Activated naive CD4-positive, alpha-beta T cell treated with Interleukin-2 at 50 U/mL for 16 hours (primary cell): ENCODE results near the gene SLC2A1.

ENCODE experiments used
- DNase-seq: peaks from one replicate; pipeline ENCODE4 v3.0.0-alpha.2; 2020

The SLC2A1 gene

GRCh38 chr1:42957880-42958487 lies 684 bp downstream of the SLC2A1 start:
- peak; percentile 74 for DNase-seq

DNA sequence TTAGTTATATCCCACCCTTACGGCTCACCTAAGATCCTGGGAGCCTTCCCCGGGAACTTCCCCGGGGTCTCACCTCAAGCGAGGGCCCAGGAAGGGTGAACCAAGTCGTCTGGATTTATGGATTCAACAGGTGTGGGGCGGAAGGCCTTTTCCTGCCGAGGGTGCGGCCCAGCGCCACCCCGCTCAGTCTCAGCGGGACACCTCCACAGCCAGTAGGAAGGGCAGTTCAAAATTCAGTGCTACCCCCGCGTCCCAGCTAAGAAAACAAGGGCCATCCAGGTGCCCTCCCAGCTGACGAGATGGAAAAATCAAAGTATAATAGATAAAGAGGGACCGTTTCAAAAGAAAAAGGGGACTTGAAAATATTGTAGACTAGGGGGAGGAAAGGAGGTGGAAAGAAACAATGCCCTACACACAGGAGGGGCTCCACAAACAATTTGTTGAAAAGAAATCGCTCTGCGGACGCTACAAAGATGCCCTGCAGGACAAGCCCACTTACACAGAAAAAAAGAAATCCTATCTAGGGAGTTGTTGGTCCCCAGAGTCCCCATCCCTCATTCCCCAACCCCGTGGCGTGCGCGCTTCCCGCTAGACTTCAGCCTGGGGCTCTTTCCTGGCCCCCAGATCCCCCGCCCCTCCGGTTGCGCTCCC lies 1.3 kb downstream of the SLC2A1 start:
- DNase-seq: peak; percentile 30

DNA sequence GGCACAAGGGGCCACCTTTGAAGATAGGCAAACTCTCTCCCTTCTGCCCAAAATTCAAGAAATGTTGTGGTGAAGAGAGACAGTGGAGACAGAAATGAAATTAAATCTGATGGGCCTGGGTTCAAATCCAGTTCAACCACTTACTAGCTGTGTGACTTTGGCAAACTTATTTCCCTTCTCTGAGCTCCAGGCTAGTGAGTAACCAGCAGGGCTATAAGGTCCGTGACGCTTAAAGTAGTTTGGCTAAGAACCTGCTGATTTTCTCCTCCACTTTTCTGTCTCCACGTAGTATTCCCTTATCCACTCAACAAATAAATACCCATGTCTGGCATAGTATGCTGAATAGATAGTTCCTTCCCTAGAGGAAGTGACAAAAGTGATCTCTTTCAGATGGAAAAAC lies 1.9 kb downstream of the SLC2A1 start:
- no peak for DNase-seq

DNA sequence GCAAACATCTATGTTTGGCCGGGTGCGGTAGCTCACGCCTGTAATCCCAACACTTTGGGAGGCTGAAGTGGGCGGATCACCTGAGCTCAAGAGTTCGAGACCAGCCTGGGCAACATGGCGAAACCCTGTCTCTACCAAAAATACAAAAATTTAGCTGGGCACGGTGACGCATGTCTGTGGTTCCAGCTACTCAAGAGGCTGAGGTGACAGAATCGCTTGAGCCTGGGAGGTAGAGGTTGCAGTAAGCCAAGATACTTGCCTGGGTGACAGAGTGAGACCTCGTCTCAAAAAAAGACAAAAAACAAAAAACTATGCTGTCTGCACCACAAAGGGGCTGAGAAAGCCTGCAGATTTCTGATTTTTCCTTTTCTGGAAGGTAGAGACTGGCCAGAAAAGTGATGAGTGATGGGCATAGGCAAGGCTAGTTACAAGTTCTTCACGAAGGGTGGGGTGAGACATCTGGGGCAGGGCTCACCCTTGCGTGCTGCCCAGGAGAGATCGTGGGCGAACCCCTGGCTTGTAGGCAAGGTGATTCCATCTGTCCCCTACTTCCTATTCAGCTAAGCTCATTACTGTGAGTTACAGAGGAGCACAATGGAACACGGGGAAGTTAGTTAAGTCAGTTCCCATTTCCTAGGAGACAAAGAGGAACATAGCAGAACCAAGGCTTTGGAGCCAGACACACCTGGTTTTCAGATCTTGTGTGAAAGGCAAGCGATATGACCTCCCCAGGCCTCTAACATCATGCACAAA lies 3.2 kb downstream of the SLC2A1 start:
- no peak for DNase-seq

DNA sequence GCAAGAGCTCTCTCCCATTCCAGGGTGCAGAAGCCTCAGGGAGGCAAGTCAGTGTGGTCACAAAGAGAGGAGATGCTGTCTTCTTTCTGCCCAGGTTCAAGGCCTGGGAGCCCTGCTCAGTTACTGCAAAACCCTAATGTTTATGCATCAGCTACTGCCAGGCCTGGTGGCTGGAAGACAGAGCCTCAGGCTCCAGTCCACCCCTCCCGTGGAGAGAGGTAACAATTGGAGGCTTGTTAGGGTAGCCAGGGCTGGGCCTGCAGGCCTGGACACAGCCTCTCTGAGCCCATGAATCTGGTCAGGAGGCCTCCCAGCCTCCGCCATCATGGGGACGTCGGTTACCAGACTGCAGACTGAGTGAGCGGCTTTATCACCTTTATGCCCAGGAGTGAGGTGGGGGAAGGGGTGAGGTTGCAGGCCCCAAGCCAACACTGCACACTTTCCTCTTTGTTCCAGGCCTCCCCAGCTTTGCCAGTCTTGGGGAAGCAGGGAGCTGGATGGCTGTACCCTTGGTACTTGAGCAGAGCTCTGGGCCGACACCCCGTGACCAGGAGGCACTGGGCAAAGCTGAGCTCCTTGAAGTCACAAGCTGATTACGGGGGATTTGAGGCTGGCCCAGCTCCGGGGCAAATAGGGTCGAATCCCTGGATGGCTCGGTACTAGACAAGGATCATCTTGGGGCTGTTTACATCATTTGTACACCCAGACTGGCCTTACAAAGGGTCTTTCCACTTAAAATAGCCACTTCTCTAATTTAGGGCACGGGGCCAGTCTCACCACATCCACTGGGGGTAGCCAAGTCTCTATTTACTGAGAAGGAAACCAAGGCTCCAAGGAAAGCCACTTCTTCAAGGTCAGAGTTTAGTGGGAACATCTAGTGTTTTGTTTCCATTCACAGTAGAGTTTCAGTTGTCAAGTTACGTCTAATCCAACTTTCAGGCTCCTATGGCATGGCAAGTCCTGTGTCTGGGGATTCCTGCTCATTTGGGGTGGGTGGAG lies 5.2 kb downstream of the SLC2A1 start:
- DNase-seq: no peak

DNA sequence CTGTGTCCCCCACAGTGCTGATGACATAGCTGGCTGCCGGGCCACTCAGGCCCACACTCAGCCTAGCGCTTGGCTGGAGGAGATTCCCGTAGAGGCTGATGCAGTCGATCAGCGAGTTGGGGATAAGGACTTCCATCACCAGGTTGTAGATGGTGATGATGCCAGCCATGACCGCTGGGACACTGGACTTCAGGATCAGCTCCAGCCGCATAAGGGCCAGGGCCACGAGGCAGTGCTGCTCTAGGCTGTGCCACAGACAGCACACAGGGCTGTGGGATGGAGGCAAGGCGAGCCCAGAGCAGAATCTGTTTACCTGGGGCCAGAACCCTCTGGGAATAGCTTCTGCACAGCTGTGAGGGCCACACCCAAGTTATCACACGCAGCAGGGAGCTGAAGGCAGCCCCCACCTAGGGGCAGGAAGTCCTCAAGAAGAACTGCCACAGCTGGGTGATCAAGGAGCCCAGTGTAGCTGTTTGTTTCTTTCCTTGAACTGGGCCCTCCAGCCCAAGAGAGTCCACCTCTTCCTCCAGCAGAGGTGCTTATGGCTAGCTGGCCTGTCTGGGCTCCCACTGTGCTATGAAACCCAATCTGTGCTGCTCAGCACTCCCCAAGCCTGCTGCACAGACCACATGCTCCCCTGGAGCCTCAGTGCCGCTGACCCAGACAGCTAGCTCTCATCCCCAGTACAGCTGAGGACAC lies 6.2 kb downstream of the SLC2A1 start:
- no peak for DNase-seq

DNA sequence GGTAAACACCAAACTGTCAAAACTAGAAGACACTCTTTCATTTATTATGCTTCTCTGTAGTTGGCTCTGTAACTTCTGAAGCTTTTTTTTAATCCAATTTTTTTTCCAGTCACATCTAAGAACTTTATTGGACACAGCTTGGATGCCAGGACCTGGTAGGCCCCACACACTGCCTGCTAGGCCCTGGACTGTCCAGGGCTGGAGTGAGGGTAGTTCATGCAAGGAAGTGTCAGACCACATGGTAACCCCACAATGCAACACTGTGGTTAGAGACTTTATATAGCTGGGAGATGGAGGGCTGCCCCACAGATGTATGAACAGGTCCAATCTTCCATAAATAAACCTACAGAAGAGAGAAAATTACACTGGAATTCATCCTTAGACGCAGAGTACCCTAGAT lies 7.1 kb downstream of the SLC2A1 start:
- no peak for DNase-seq

DNA sequence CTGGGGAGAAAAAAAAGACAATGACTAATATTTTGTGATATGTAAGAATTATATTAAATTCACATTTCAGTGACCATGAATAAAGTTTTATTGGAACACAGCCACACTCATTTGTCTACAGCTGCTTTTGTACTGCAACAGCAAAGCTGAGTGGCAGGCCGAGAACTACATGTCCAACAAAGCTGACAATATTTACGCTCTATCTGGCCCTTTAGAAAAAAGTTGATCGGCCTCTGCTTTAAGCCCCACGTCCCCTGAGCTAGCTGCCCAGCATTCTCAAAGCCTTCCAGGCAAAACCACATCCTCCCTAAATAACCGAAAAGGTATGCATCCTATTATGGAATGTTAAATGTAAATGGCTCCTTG lies 8.6 kb downstream of the SLC2A1 start:
- no peak for DNase-seq

GRCh38 chr1:42949312-42950115 lies 9.2 kb downstream of the SLC2A1 start:
- no peak for DNase-seq

DNA sequence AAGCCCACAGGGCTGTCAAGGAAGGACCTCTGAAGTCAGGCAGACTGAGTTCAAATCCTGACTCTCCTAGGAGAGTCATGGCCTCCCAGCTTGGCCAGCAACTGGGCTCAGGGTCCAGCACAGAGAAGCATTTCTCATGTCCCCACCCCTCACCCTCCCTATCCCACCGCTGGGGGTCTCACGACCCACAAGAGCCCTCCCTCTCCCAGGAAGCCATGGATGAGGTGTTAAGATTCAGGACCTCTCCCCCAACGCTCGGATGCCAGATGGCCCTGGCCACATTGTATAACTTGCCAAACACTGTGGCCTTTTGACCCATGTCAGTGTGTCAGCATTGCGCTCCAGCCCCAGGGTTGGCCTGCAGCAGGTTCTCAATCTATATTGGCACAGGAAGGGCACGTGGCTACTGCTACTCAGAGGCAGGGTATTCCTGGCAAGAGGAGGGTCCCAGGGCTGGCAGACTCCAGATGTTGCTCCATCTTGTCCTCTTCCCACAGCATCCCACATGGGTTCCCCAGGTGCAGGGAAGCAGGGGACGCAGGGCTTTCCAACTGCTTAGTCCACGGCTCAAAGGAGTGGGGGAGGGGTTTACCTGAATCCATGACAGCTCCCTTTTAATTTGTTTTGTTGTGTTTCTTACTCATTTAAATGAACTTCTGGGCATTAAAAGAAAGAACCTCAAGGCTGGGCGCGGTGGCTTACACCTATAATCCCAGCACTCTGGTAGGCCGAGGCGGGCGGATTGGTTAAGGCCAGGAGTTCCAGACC lies 10.5 kb downstream of the SLC2A1 start:
- DNase-seq: no peak

GRCh38 chr1:42947117-42947516 lies 11.6 kb downstream of the SLC2A1 start:
- DNase-seq: no peak

DNA sequence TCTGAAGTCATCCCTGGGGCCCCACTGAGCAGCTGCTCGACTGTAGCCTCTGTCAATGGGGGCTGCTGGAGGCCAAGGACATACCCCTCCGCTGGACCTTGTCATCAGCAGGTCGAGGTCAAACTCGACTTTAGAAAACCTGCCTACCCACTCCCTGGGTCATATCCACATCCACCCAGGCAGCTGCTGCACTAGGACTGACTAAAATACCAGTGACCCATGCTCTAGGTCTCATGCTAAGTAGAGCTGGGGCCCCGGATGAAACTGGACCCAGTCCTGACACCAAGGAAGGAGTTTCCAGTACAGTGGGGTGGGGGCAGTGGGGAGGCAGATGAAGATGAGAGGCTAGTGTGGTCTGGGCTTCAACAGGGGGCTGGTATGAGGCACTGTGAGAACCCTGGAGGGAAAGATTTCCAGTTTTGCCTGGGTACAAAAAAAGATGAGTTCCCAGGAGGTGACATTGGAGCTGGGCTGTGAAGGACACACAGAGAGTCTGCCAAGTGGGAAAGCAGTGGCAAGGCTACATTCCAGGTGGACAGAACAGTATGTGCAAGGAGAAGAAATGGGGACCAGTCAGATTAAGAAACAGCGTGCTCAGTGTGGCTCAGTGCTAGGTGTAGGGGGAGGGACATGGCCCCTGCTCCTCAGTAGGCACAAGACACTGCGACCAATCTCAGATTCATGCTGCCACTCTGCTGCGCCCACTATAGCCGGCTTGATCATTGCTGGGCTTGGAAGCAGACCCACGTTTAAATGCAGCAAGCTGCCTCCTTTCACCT lies 12.4 kb downstream of the SLC2A1 start:
- DNase-seq: no peak

- no peak for DNase-seq
Measured at GRCh38 chr1:42945164-42945563, 13.5 kb downstream of the SLC2A1 start.

- no peak for DNase-seq
Measured at GRCh38 chr1:42944246-42944928, 14.3 kb downstream of the SLC2A1 start.

DNA sequence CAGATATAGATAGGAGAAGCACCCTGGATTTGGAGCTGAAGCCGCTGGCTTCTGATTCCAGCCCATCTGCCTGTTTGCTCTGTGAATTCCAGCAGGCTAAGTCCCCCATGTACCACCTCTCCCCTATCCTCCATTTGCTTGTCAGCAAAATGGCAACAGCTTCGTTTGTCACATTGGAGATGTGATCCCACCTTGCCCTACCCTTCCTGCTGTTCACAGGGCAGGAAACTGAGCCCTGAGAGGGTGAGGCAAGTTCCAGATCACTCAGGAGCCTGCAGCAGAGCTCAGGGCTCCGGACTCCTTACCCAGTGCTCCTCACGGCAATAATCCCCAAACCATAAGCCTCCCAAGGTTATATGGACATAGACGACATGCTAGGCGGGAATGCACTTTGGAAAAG lies 14.9 kb downstream of the SLC2A1 start:
- no peak for DNase-seq

GRCh38 chr1:42943166-42943565 lies 15.5 kb downstream of the SLC2A1 start:
- peak; percentile 40 for DNase-seq

GRCh38 chr1:42942444-42942843 lies 16.2 kb downstream of the SLC2A1 start:
- DNase-seq: no peak

- DNase-seq: peak; percentile 42
Measured at GRCh38 chr1:42941640-42942330, 16.9 kb downstream of the SLC2A1 start.
